NCI-H2171 (cell line): ENCODE measurements around the gene LMO3.

Experiments
- DNase-seq: peaks from one replicate; lab custom pipeline; 2025; lab: John Stamatoyannopoulos, UW

Gene LMO3

GRCh38 chr12:16606117-16606200 is at the start of gene LMO3:
Gene LMO3 (minus strand): TSS chr12:16606162. CDS start chr12:16600860, 5,302 bp downstream.
- no peak for DNase-seq

- no peak for DNase-seq
Measured at GRCh38 chr12:16636435-16637055, 30.6 kb upstream of the LMO3 start.

- DNase-seq: no peak
Measured at GRCh38 chr12:16634786-16635185, 28.8 kb upstream of the LMO3 start.

- no peak for DNase-seq
Measured at GRCh38 chr12:16626991-16627390, 21.0 kb upstream of the LMO3 start.

- DNase-seq: no peak
Measured at GRCh38 chr12:16622338-16622737, 16.4 kb upstream of the LMO3 start.

GRCh38 chr12:16619537-16619936 is 13.6 kb upstream of the LMO3 start:
- DNase-seq: no peak

- DNase-seq: no peak
Measured at GRCh38 chr12:16618256-16618655, 12.3 kb upstream of the LMO3 start.

- no peak for DNase-seq
Measured at GRCh38 chr12:16613199-16613598, 7.2 kb upstream of the LMO3 start.

GRCh38 chr12:16612647-16613046 is 6.7 kb upstream of the LMO3 start:
- DNase-seq: no peak

- no peak for DNase-seq
Measured at GRCh38 chr12:16611146-16611545, 5.2 kb upstream of the LMO3 start.

GRCh38 chr12:16610743-16611142 is 4.8 kb upstream of the LMO3 start:
- DNase-seq: no peak

- no peak for DNase-seq
Measured at GRCh38 chr12:16610001-16610585, 4.1 kb upstream of the LMO3 start.

- DNase-seq: no peak
Measured at GRCh38 chr12:16608946-16609539, 3.1 kb upstream of the LMO3 start.

- DNase-seq: no peak
Measured at GRCh38 chr12:16607906-16608775, 2.2 kb upstream of the LMO3 start.

- no peak for DNase-seq
Measured at GRCh38 chr12:16606991-16607390, 1.0 kb upstream of the LMO3 start.

GRCh38 chr12:16606201-16606849 is 363 bp upstream of the LMO3 start:
- DNase-seq: no peak

- DNase-seq: no peak
Measured at GRCh38 chr12:16605642-16606116, 283 bp downstream of the LMO3 start.

GRCh38 chr12:16604596-16605252 is 1.2 kb downstream of the LMO3 start:
- DNase-seq: no peak

GRCh38 chr12:16603916-16604575 is 1.9 kb downstream of the LMO3 start:
- DNase-seq: no peak

GRCh38 chr12:16603260-16603915 is 2.6 kb downstream of the LMO3 start:
- DNase-seq: no peak

GRCh38 chr12:16602412-16602811 is 3.5 kb downstream of the LMO3 start:
- DNase-seq: no peak
